ENCODE results near the gene ASTL. TPM values are rescaled to one million over a fixed set of nuclear protein-coding genes. Genes with fewer than 3 reads are reported as not detected.

ASTL gene
- under 1 TPM in 3 of 8 experiments, not detected in 5; 0.14 to 0.57 (median 0.29) TPM for total RNA-seq

- 0 to 20% (median 13%) methylated on average over 1 to 5 of the region's 17 CpGs; no CpG with 5 or more reads in 5 of the 10 experiments for WGBS, 10 experiments
- ATAC-seq (replicated peaks in 6 of 8), result peak; percentile 18 to 90 (median 66)
- H3K4me3 ChIP-seq, result no peak within 1 kb of the TSS
- in situ Hi-C loops (cut with MboI; ENCODE audit: low pct_unique_long_range_greater_than_20kb in 2 of 9, low sequenced_read_pairs in 9 of 9, unreplicated experiment in 9 of 9), result no loop called here
- H3K27ac ChIP-seq, result no peak within 1 kb of the TSS
- no peaks in the 10 kb centered on the region for H3K4me1 ChIP-seq (replicated peaks in 1 of 2)
These were observed at the start of gene ASTL for GRCh38 chr2:96138179-96139145. Gene ASTL, minus strand, starts transcription at chr2:96138502. Its CDS starts 66 bp downstream, at chr2:96138436.

- Histone ChIP-seq H3K4me3 (no peak overlapping the region), H3K27ac (no peak overlapping the region), H3K4me1 (replicated peaks in 1 of 2) (no peaks in the 10 kb centered on the region)
- in situ Hi-C loops (cut with MboI; ENCODE audit: low pct_unique_long_range_greater_than_20kb in 2 of 9, low sequenced_read_pairs in 9 of 9, unreplicated experiment in 9 of 9), result no loop called here
- ATAC-seq (replicated peaks in 6 of 8), result no peak
- WGBS, 10 experiments, result 94 to 100% (median 100%) methylated on average over 1 to 4 of the region's 5 CpGs; no CpG with 5 or more reads in 2 of the 10 experiments
These were observed 48.3 kb upstream of the ASTL start for GRCh38 chr2:96186562-96186961.

- no peak overlapping the region for H3K4me3 ChIP-seq
- in situ Hi-C loops (cut with MboI; ENCODE audit: low pct_unique_long_range_greater_than_20kb in 2 of 9, low sequenced_read_pairs in 9 of 9, unreplicated experiment in 9 of 9), result no loop called here
- WGBS, 10 experiments, result 86 to 100% (median 100%) methylated on average over 1 of the region's 1 CpG; no CpG with 5 or more reads in 4 of the 10 experiments
- ATAC-seq (replicated peaks in 6 of 8), result no peak
- no peak overlapping the region for H3K27ac ChIP-seq
- H3K4me1 ChIP-seq (replicated peaks in 1 of 2), result no peaks in the 10 kb centered on the region
These were observed 47.2 kb upstream of the ASTL start for GRCh38 chr2:96185516-96185915.

GRCh38 chr2:96184989-96185388 is 46.7 kb upstream of the ASTL start:
- WGBS, 10 experiments, result 78 to 97% (median 89%) methylated on average over 1 to 8 of the region's 8 CpGs; no CpG with 5 or more reads in 3 of the 10 experiments
- Histone ChIP-seq H3K27ac (no peak overlapping the region), H3K4me1 (replicated peaks in 1 of 2) (no peaks in the 10 kb centered on the region), H3K4me3 (no peak overlapping the region)
- no peak for ATAC-seq (replicated peaks in 6 of 8)
- in situ Hi-C loops (cut with MboI; ENCODE audit: low pct_unique_long_range_greater_than_20kb in 2 of 9, low sequenced_read_pairs in 9 of 9, unreplicated experiment in 9 of 9), result no loop called here

- Histone ChIP-seq H3K4me1 (replicated peaks in 1 of 2) (no peaks in the 10 kb centered on the region), H3K4me3 (no peak overlapping the region), H3K27ac (no peak overlapping the region)
- ATAC-seq (replicated peaks in 6 of 8), result no peak
- WGBS, 10 experiments, result 83 to 100% (median 100%) methylated on average over 1 to 8 of the region's 8 CpGs; no CpG with 5 or more reads in 2 of the 10 experiments
- in situ Hi-C loops (cut with MboI; ENCODE audit: low pct_unique_long_range_greater_than_20kb in 2 of 9, low sequenced_read_pairs in 9 of 9, unreplicated experiment in 9 of 9), result no loop called here
These were observed 45.9 kb upstream of the ASTL start for GRCh38 chr2:96184188-96184587.

GRCh38 chr2:96181529-96181928 is 43.2 kb upstream of the ASTL start:
- Histone ChIP-seq H3K4me1 (replicated peaks in 1 of 2) (no peaks in the 10 kb centered on the region), H3K4me3 (no peak overlapping the region), H3K27ac (no peak overlapping the region)
- in situ Hi-C loops (cut with MboI; ENCODE audit: low pct_unique_long_range_greater_than_20kb in 2 of 9, low sequenced_read_pairs in 9 of 9, unreplicated experiment in 9 of 9), result no loop called here
- ATAC-seq (replicated peaks in 6 of 8), result no peak
- WGBS, 10 experiments, result 53 to 100% (median 89%) methylated on average over 1 to 5 of the region's 5 CpGs; no CpG with 5 or more reads in 1 of the 10 experiments

GRCh38 chr2:96180521-96180920 is 42.2 kb upstream of the ASTL start:
- H3K27ac ChIP-seq, result no peak overlapping the region
- no peak for ATAC-seq (replicated peaks in 6 of 8)
- H3K4me3 ChIP-seq, result no peak overlapping the region
- no peaks in the 10 kb centered on the region for H3K4me1 ChIP-seq (replicated peaks in 1 of 2)
- in situ Hi-C loops (cut with MboI; ENCODE audit: low pct_unique_long_range_greater_than_20kb in 2 of 9, low sequenced_read_pairs in 9 of 9, unreplicated experiment in 9 of 9), result no loop called here

- no peak overlapping the region for H3K27ac ChIP-seq
- ATAC-seq (replicated peaks in 6 of 8), result no peak
- H3K4me3 ChIP-seq, result no peak overlapping the region
- in situ Hi-C loops (cut with MboI; ENCODE audit: low pct_unique_long_range_greater_than_20kb in 2 of 9, low sequenced_read_pairs in 9 of 9, unreplicated experiment in 9 of 9), result no loop called here
- no peaks in the 10 kb centered on the region for H3K4me1 ChIP-seq (replicated peaks in 1 of 2)
- WGBS, 10 experiments, result 100% methylated on average over 1 of the region's 1 CpG; no CpG with 5 or more reads in 8 of the 10 experiments
These were observed 41.7 kb upstream of the ASTL start for GRCh38 chr2:96180002-96180401.

- Histone ChIP-seq H3K27ac (no peak overlapping the region), H3K4me3 (no peak overlapping the region), H3K4me1 (replicated peaks in 1 of 2) (no peaks in the 10 kb centered on the region)
- ATAC-seq (replicated peaks in 6 of 8), result no peak
- in situ Hi-C loops (cut with MboI; ENCODE audit: low pct_unique_long_range_greater_than_20kb in 2 of 9, low sequenced_read_pairs in 9 of 9, unreplicated experiment in 9 of 9), result no loop called here
- WGBS, 10 experiments, result 0 to 71% (median 57%) methylated on average over 1 to 4 of the region's 4 CpGs; no CpG with 5 or more reads in 1 of the 10 experiments
These were observed 38.4 kb upstream of the ASTL start for GRCh38 chr2:96176661-96177060.

- no peak for ATAC-seq (replicated peaks in 6 of 8)
- Histone ChIP-seq H3K27ac (no peak overlapping the region), H3K4me1 (replicated peaks in 1 of 2) (no peaks in the 10 kb centered on the region), H3K4me3 (no peak overlapping the region)
- 60 to 100% (median 82%) methylated on average over 1 to 4 of the region's 6 CpGs; no CpG with 5 or more reads in 5 of the 10 experiments for WGBS, 10 experiments
- in situ Hi-C loops (cut with MboI; ENCODE audit: low pct_unique_long_range_greater_than_20kb in 2 of 9, low sequenced_read_pairs in 9 of 9, unreplicated experiment in 9 of 9), result no loop called here
These were observed 37.6 kb upstream of the ASTL start for GRCh38 chr2:96175951-96176350.

- Histone ChIP-seq H3K4me3 (no peak overlapping the region), H3K4me1 (replicated peaks in 1 of 2) (no peaks in the 10 kb centered on the region), H3K27ac (no peak overlapping the region)
- 0 to 100% (median 44%) methylated on average over 1 to 5 of the region's 8 CpGs; no CpG with 5 or more reads in 3 of the 10 experiments for WGBS, 10 experiments
- in situ Hi-C loops (cut with MboI; ENCODE audit: low pct_unique_long_range_greater_than_20kb in 2 of 9, low sequenced_read_pairs in 9 of 9, unreplicated experiment in 9 of 9), result no loop called here
- ATAC-seq (replicated peaks in 6 of 8), result peak; percentile 86 to 99 (median 96)
These were observed 36.2 kb upstream of the ASTL start for GRCh38 chr2:96174251-96175144.

GRCh38 chr2:96171831-96172230 is 33.5 kb upstream of the ASTL start:
- Histone ChIP-seq H3K4me3 (no peak overlapping the region), H3K27ac (no peak overlapping the region), H3K4me1 (replicated peaks in 1 of 2) (no peaks in the 10 kb centered on the region)
- ATAC-seq (replicated peaks in 6 of 8), result no peak
- 80 to 100% (median 100%) methylated on average over 1 to 7 of the region's 15 CpGs; no CpG with 5 or more reads in 3 of the 10 experiments for WGBS, 10 experiments
- in situ Hi-C loops (cut with MboI; ENCODE audit: low pct_unique_long_range_greater_than_20kb in 2 of 9, low sequenced_read_pairs in 9 of 9, unreplicated experiment in 9 of 9), result no loop called here

GRCh38 chr2:96170626-96171025 is 32.3 kb upstream of the ASTL start:
- 90 to 100% (median 96%) methylated on average over 1 to 3 of the region's 3 CpGs; no CpG with 5 or more reads in 6 of the 10 experiments for WGBS, 10 experiments
- in situ Hi-C loops (cut with MboI; ENCODE audit: low pct_unique_long_range_greater_than_20kb in 2 of 9, low sequenced_read_pairs in 9 of 9, unreplicated experiment in 9 of 9), result no loop called here
- ATAC-seq (replicated peaks in 6 of 8), result no peak
- Histone ChIP-seq H3K4me3 (no peak overlapping the region), H3K27ac (no peak overlapping the region), H3K4me1 (replicated peaks in 1 of 2) (no peaks in the 10 kb centered on the region)
